Endometrium (tissue), 2 donors: ENCODE data around the gene LRP2.
"Not testable (repeated sequence)": the region's sequence is repeated elsewhere in the genome, so short reads cannot be mapped to it uniquely, and the experiment has no call there.

Source experiments
- FAIRE-seq: peaks from 2 replicates; lab custom pipeline; 2012; peaks lifted over from hg19 to GRCh38; lab: Jason Lieb, UNC
- donor health status: control.
- donor health status: control.

The LRP2 gene

DNA sequence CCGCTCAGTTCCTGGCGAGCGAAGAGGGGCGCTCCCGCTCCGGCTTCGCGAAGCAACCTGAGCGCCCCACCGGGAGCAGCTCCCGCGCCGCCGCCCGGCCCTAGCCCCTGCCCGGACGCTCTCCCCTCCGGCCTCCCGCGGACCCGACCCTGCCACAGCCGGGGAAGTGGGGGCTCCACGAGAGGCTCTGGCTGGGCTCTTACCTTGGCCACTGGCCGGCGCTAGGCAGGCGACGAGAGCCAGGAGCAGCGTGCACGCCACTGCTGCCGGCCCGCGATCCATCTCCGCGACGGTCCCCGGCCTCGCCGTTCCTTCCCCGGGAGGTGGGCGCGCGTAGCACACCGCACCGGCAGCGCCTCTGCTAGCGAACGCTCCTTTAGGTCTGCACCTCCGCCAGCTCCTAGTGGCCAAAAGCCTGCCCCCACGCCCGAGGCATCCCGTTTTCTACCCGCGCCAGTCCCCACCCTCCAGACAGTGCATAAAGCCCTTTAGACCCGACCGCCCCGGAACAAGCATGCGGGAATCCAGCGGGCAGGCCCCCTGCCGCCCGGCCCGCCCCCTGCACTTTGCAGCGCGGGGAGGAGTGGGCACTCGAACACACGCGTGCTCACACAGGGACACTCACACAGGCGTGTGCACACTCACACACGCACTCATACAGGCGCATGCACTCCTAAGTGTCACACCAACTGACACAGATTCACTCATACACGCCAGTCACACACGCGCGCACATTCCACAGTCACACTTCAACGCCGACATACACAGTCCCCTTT is at the start of gene LRP2:
LRP2 (minus strand) TSS at position 417 of the 776 bp plus-strand sequence; CDS start at position 282, 135 bp downstream.
- no peak for FAIRE-seq

DNA sequence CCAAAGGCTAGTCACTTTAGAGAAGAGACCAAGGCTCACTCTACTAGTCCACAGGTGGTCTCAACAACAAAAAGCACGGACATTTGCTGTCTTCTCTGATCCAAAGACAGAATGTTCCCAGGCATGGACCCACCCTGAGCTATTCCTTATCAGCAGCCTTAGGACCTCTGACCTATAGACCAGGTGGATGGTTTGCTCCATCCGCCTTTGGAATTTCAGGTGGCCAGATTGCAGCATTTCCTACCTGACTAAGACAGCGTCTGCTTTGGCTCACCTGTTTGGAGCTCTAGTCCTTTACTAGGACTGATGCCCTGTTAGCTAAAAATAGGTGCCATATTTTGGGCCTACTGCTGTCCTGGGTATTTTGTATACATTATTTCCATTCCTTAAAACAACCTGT is 44.6 kb upstream of the LRP2 start:
- FAIRE-seq = no peak

- not testable (repeated sequence) for FAIRE-seq
Measured at GRCh38 chr2:169399491-169399890, 37.2 kb upstream of the LRP2 start.

DNA sequence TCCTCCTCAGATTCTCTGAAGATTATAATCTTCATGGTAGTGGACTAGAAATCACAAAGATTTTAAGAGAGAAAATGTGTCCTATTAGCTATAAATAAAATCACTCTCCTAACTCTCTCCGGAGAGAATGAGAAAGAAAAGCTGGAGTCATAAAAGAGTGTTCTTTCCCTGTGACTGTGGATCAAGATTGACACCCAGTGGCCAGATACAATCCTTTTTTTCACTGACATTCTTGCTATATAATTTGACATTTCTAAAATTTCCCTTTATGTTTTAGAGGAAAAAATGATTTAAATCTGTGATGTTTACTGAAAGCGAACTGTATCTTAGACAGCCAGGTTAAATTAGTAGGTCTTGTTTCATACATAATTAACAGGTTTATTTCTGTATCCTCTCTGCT is 35.4 kb upstream of the LRP2 start:
- FAIRE-seq = peak; percentile 91

DNA sequence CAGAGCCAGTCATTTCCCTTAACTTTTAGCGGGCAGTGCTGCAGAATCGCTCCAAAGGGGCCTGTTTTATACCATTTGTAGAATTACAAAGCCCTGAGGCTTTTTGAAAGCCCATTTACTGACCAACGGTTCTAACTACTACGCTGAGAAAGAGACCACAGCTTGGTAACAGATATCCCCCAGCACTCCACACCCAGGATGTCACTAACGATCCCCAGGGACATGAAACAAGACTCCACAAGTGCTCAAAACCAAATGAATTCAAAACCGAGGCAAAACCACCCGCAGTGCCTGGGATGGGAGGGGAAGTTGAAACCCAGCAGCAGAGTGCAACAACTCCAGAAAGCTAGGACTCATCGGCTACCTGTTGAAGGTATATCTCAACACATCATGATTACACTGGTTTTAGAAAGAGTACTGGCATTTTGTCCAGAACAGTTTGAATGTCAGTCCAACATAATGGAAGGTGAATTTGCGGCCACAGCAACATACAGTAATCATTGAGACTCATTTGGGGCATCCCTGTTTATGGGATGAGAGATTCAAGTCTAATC is 33.6 kb upstream of the LRP2 start:
- no peak for FAIRE-seq

- no peak for FAIRE-seq
Measured at GRCh38 chr2:169393068-169393590, 30.8 kb upstream of the LRP2 start.

DNA sequence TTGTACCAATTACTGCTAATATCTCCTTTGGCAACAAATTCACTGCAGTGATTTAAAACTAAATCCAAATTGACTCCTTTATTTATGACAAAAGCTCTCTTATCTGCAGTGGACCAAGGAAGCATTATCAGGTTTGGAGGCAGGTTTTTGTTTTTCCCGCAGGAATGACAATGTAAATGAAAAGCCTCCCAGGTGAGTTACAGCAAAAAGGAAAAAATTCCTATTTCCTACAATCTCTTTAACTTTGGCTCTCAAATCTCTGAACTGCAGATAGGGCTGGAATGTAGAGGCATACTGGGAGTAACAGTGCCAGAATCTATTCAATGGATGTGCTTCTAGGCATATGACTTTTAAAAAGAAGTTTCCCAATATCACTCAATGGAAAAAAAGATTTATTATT is 28.9 kb upstream of the LRP2 start:
- no peak for FAIRE-seq

DNA sequence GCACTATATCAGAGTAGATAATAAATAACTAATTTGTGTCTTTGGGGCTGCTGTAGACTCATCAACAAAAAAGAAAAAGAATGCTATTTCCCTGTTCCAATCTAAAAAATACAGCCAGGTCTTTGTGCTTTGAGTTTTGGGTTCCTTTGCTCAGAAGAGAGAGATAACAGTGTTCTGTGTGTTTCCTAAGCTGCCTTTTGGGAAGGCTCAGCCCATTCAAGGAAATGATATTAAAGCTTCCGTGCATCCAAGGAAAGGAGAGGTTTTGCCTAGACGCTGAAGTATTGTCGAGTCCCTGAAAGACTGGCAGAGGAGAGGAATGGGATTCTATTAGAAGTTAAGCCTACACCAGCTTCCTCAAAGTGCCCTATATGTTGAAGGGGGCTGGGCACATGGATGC is 25.8 kb upstream of the LRP2 start:
- FAIRE-seq = no peak

DNA sequence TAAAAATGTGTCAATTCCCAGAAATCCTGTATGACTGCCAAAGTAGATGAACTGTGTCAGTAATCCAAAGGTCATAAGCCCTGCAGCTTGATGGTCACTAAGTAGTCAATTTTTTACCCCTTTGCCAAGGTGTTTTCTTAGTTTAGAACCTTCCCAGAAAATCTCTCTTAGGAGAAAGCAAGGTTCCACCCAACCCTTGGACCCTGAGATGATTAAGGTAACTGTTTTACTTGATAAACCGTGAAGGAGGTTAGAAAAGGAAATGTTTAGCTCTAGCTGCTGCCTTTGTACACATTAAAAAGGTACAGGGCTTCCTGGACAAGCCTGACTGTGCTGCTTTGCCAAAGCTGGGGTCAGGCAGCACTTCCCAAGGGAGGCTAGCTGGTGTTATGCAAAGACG is 24.4 kb upstream of the LRP2 start:
- FAIRE-seq = no peak

- no peak for FAIRE-seq
Measured at GRCh38 chr2:169384816-169385215, 22.5 kb upstream of the LRP2 start.

DNA sequence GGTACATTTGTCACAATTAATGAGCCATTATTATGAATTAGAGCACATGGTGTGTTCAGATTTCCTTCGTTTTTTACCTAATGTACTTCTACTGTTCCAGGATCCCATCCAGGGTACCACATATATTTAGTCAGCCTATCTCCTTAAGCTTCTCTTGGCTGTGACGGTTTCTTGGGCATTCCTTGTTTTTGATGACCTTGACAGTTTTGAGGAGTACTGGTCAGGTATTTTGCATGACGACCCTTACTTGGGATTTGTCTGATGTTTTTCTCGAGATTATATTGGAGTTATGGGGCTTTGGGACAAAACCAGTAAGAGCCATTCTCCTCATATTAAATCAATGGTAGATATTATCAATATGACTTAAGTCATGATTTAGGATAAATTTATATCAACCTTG is 10.2 kb upstream of the LRP2 start:
- no peak for FAIRE-seq

DNA sequence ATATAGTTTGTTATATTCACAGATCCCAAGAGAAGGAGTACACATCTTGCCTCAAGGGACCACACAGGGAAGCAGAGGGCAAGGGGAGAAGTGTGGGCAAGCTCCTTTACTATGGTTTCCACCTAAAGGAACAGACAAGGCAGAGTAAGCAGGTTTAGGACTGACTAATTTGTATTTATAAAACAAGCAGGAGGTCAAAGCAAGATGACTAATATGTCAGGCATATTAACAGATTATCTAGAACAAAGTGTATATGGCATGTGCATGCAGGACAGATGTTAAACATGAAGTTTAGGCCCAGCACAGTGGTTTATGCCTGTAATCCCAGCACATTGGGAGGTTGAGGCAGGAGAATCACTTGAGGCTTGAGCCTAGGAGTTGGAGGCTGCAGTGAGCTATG is 3.7 kb upstream of the LRP2 start:
- no peak for FAIRE-seq

DNA sequence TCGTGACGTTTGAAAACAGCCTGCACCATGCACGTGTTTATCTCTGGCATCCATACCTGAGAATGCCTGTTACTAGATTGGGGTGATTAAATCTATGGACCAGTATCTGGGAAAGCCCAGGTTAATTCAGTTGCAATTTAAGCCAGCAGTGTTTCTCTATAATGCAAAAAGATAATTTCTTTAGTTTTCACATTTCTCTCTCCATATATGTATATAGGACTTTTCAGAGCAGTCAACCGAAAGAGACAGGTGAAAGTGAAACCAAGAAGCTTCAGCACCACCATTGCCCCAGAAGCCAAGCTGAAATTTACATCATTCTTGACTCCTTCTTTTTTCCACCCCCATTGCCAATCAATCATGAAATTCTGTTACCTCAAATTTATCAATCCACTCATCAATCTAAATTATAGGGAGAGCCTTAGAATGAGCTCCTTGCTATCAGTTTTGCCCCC is 2.7 kb upstream of the LRP2 start:
- FAIRE-seq = no peak

- no peak for FAIRE-seq
Measured at GRCh38 chr2:169363560-169364150, 1.3 kb upstream of the LRP2 start.

DNA sequence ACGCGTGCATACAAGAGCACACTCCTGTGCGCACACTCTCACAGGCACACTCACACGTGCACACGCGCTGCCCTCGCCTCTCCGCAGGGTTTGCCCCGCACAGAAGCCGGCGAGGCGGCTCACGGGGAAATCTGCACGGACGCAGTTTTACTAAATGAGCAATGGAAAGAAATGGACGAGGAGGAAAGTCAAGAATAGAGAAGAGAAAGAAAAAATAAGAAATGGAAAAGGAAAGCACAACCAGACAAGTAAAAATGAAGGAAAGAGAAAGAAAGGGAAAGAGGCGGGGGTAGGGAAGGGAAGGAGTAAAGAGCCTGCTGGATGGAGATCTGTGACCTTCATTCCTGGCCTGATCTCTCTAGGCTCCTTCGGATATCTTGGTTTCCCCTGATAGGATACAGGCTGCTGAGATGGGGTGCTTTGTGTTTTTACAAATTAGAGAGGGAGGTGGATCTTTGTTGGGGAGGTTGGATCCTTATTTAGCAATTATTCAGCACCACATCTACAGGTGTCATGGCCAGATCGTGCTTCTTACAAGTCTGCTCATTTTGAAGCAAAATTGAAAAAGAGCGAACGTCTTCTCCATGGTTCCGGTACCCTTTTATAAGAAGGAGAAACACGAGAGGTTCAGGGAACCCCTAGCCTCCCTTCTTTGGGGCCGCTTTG is 693 bp upstream of the LRP2 start:
- no peak for FAIRE-seq

- FAIRE-seq = no peak
Measured at GRCh38 chr2:169361706-169362117, 622 bp downstream of the LRP2 start.

DNA sequence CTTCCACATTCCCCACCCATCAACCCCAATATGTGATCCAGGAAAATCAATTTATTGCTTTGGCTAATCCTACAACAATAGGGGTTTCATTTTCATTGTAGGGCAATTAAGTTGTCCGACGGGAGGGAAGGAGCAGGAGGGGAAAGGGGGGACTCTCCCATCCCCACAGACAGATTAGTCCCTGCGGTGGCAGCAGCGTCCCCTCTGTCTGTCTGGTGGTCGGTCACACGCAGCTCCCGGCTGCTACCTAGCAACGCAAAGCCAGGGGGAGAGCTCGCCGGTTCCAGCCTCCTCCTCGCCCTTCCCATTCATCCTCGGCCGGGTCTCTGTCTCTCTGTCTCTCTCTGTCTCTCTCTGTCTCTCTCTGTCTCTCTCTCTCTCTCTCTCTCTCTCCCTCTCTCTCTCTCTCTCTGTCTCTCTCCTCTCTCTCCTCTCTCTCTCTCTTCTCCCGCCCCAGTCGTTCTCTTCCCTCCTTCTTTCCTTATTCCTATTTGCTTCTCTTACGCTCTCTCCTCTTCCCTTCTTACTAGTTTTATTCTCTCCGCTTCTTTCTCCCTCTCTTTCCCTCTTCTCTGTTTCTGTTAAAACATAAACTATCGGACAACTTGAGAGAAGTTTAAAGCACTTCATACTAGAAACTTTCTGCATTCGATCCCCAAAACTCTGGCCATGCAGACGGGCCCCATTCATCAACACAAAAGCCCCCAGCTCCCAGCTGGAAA is 1.2 kb downstream of the LRP2 start:
- peak; percentile 31 for FAIRE-seq

- FAIRE-seq = no peak
Measured at GRCh38 chr2:169358016-169358415, 4.3 kb downstream of the LRP2 start.

- no peak for FAIRE-seq
Measured at GRCh38 chr2:169354244-169354643, 8.1 kb downstream of the LRP2 start.

DNA sequence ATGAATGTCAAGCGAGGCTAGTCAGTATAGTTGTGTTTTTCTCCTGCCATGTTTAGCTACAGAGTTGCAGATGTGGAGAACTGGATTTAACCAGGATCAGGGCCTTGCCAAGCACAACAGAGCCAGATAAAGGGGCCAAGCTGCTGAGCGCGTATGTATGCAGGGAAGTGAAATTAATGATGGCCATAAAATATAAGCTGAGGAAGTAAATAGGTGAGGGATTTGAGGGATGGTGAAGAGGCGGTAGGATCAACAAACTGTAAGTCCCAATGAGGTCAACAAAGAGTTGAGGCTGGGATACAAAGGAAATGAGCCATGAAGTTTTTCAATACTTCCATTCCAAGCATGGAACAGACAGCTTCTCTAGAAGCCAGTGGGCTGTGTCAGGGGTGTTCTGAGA is 10.6 kb downstream of the LRP2 start:
- FAIRE-seq = no peak

DNA sequence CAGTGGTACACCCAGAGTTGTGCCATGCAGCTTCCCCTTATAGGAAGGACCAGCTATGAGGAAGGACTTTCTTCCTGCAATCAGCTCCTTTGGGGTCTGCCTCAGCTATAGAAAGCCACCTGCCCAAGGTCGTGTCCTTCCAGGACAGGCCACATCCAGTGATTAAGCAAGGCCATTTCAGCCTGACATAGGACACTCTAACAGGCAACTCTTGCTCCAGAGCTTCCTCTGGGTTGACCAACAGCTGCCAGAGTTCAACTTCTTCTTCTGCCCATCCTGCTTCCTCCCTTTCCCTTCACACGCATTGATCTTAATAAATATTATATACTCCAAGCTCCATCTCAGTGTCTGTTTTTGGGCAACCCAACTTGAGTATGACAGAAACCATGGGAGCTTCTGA is 12.8 kb downstream of the LRP2 start:
- FAIRE-seq = no peak
